GM13976 (cell line): ENCODE data around the gene MPDZ.

Experiments
- DNase-seq: peaks from one replicate; pipeline ENCODE4 v3.0.0; 2012; ENCODE audit warnings: low spot score
- CTCF ChIP-seq: IDR thresholded peaks from 2 replicates; pipeline ENCODE4 v1.5.1; 2012; ENCODE audit warnings: borderline replicate concordance, mild to moderate bottlenecking; ENCODE audit not compliant: insufficient read depth; ENCODE audit errors: extremely low read depth, missing control alignments, control extremely low read depth
- in situ Hi-C: fragments of 300-500 bp; cut with MboI; formaldehyde crosslinking; loops from one replicate; pipeline ENCODE4 v1.12.0; 2022; ENCODE audit warnings: low sequenced_read_pairs, mixed read lengths, inconsistent platforms; ENCODE audit not compliant: unreplicated experiment

The MPDZ gene

GRCh38 chr9:13139641-13140171 lies 139.8 kb downstream of the MPDZ start:
- in situ Hi-C loops, result no loop called here
- no peak for TF ChIP-seq CTCF
- no peak for DNase-seq

- DNase-seq, result no peak
- in situ Hi-C loops, result no loop called here
- no peak for TF ChIP-seq CTCF
These were observed 142.1 kb downstream of the MPDZ start for GRCh38 chr9:13137426-13137825.

GRCh38 chr9:13131991-13132390 lies 147.5 kb downstream of the MPDZ start:
- in situ Hi-C loops, result no loop called here
- no peak for TF ChIP-seq CTCF
- DNase-seq, result no peak

GRCh38 chr9:13131416-13131815 lies 148.1 kb downstream of the MPDZ start:
- no peak for TF ChIP-seq CTCF
- in situ Hi-C loops, result no loop called here
- no peak for DNase-seq

GRCh38 chr9:13128266-13128860 lies 151.1 kb downstream of the MPDZ start:
- TF ChIP-seq CTCF, result no peak
- in situ Hi-C loops, result no loop called here
- no peak for DNase-seq

GRCh38 chr9:13127131-13127530 lies 152.4 kb downstream of the MPDZ start:
- no peak for TF ChIP-seq CTCF
- in situ Hi-C loops, result no loop called here
- no peak for DNase-seq
